IPS DF 19.7 (cell line): Measurements from ENCODE around the gene MXRA5.
"Not testable (repeated sequence)": the region's sequence is repeated elsewhere in the genome, so short reads cannot be mapped to it uniquely, and the experiment has no call there.

Source experiments
- DNase-seq: peaks from one replicate; pipeline ENCODE4 v3.0.0-alpha.2; 2013; ENCODE audit warnings: low read depth, low spot score

Gene MXRA5, protein sequence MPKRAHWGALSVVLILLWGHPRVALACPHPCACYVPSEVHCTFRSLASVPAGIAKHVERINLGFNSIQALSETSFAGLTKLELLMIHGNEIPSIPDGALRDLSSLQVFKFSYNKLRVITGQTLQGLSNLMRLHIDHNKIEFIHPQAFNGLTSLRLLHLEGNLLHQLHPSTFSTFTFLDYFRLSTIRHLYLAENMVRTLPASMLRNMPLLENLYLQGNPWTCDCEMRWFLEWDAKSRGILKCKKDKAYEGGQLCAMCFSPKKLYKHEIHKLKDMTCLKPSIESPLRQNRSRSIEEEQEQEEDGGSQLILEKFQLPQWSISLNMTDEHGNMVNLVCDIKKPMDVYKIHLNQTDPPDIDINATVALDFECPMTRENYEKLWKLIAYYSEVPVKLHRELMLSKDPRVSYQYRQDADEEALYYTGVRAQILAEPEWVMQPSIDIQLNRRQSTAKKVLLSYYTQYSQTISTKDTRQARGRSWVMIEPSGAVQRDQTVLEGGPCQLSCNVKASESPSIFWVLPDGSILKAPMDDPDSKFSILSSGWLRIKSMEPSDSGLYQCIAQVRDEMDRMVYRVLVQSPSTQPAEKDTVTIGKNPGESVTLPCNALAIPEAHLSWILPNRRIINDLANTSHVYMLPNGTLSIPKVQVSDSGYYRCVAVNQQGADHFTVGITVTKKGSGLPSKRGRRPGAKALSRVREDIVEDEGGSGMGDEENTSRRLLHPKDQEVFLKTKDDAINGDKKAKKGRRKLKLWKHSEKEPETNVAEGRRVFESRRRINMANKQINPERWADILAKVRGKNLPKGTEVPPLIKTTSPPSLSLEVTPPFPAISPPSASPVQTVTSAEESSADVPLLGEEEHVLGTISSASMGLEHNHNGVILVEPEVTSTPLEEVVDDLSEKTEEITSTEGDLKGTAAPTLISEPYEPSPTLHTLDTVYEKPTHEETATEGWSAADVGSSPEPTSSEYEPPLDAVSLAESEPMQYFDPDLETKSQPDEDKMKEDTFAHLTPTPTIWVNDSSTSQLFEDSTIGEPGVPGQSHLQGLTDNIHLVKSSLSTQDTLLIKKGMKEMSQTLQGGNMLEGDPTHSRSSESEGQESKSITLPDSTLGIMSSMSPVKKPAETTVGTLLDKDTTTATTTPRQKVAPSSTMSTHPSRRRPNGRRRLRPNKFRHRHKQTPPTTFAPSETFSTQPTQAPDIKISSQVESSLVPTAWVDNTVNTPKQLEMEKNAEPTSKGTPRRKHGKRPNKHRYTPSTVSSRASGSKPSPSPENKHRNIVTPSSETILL (N-terminal part only)

DNA sequence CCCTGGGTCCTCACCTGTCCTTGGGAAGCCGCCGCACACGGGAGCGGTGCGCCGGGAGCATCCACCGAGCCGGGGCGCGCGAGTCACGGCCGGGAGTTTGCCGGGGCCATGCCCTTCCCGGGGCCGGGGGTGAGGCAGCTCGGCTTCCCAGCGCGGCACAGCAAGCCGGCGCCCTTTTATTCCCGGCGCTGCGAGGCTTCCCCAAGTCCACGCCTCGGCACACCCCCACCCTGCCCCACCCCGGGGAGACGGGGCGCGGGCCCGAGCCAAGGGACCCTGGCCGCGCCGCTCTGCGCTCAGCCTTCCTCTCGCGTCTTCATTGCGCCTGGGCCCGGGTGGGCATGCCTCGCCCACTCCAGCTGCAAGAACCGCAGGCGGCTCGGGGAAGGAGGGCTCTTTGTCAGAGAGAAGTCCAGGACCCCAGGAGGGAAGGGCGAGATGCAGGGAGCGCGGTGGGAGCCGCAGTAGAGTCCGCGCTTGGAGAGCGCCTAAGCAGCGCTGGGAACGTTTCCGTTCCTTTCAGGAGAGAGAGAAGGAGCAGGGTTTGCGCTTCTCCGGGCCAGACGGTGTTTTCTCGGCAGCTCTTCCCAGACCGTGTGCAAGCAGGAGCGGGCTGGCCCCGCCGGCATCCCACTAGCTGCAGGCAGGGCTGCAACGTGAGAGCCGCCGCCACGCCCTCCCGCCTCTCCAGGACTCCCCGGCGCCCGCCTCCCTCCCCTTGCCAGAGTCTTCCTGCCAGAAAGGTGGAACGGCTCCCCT, at the start of gene MXRA5:
TSS of gene MXRA5 (minus strand) at position 152 of the 759 bp plus-strand sequence. CDS start 2,819 bp downstream, outside the sequence.
- no peak for DNase-seq

DNA sequence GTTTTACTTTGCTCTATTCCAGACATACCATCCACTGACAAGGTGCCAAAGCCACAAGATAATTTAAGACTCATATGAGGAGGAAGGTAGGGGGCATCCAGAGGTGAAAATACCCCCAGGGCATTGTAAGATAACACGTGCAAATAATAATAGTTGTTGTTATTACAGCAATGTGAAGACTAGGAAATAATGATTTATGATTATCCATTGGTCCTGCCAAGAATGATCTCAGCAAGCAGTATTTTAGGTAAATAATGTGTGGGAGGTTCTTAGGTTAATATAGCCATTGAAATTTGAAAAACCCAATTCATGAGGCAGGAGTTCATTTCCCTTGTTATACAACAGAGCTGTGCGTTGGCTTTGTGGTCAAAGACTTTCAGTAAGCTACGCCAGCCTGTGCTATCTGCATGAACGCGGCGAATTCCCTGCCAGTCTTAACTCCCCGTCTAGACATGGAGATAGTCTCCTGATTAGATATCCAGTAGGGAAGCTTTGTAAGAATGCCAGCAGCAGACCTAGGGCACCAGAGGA, 47.2 kb upstream of the MXRA5 start:
- no peak for DNase-seq

DNA sequence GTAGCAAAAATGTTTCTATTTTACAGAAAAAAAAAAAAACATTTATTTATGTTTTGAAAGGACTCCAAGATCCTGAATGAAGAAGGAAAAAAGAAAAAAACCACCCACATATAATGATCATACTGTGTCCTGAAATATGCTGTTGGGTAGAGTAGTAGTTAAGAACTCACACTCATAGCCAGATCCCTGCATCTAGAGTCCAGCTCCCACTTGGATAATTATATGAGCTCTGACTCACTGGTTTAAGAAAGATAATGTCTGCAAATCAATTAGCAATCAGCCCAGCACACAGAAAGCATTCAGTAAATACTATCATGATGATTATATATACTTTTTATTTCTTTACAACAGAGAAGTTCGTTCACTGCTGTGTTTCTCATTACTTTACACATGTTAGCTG, 46.7 kb upstream of the MXRA5 start:
- no peak for DNase-seq

DNA sequence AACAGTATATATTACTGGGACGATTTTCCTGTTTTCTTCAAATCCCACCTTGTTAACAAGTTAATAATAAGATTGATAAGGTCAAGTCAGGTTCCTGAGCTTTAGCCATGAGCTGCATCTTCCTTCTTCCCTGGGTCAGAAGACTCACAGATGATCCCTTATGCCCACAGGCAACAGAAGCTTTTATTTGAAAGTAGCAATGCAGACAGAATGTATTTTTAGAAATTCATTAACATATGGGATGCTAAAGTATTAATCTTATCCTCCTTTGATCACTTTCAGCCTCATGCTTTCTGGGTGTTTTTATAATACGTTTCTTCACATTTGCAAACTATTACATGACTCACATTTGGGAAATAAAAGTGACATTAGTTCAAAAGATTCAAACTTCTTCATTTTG, 42.0 kb upstream of the MXRA5 start:
- DNase-seq: no peak

DNA sequence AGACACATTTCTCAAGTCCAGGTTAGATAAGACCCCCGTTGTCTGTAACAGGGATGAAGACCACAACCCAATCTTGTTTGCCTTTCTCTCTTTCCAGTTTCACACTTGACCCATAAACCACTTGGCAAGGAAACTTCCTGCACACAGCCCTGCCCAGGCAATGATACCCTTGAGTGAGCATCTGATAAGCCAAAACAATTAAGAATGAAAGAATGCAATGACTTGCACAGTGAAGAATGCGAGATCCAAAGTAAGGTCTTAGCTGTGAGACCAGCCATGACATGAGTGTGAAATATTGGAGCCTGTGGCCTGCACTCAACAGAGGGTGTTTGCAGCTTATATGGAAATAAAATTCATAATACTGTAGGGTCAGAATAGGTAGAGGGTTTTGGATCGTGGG, 37.9 kb upstream of the MXRA5 start:
- no peak for DNase-seq

DNA sequence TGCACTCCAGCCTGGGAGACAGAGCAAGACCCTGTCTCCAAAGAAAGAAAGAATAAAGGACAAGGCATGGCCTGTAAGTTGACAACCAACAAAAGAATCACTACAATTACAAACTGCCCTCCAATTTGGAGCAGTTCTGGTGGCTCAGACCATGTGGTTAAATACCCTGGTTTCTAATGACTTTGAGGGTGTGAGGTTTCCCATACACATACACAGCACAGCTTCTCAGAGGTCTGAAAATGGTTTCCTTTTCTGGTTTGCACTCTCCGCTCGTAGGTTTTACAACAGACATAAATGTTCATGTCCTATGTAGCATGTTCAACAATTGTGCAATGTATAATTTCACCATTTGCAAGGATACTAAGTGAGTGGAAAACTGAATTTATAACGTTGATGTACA, 34.2 kb upstream of the MXRA5 start:
- DNase-seq: no peak

DNA sequence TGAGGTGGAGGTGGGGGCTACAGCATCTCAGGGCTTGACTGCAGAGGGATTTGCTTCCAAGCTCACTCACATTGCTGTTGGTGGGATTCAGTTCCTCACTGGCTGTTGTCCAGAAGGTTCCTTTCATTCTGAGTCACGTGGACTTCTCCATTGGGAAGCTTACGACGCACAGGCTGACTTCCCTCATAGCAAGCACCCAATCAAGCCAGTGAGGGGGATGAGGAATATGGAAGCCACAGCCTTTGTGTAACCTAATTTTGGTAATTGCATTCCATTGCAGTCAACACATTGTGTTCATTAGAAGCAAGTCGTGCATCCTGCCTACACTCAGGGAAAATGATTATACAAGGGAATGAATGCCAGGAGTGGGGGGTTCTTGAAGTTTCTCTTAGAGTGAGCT, 32.7 kb upstream of the MXRA5 start:
- DNase-seq: no peak

DNA sequence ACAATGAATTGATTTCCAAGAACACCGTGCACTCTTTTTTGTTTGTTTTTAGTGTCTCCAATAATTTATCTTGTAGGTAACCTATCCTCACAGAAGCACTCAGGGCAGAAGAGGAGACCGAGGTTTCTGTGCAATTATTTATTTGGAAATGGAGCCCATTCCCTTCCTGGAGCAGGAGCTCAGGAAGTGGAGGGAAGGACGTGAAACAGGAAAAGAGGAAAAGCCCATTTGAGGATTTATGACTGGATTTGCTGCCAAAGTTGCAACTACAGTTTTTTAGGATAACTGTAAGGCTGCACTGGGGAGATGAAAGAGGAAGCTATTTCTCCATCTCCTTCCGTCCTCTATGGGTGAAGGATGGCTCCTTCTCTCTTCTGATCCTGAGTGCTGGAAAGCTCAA, 31.7 kb upstream of the MXRA5 start:
- no peak for DNase-seq

DNA sequence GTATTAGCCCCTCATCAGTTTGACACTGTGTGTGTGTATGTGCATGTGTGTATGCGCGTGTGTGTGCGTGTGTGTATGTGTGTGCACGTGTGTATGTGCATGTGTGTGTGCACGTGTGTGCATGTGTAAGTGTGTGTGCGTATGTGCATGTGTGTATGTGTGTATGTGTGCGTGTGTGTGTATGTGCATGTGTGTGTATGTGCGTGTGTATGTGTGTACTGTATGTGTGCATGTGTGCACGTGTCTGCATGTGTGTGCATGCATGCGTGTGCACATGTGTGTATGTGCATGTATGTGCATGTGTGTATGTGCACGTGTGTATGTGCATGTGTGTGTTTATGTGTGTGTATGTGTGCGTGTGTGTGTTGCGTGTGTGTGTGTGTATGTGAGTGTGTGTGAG, 31.1 kb upstream of the MXRA5 start:
- no peak for DNase-seq

DNA sequence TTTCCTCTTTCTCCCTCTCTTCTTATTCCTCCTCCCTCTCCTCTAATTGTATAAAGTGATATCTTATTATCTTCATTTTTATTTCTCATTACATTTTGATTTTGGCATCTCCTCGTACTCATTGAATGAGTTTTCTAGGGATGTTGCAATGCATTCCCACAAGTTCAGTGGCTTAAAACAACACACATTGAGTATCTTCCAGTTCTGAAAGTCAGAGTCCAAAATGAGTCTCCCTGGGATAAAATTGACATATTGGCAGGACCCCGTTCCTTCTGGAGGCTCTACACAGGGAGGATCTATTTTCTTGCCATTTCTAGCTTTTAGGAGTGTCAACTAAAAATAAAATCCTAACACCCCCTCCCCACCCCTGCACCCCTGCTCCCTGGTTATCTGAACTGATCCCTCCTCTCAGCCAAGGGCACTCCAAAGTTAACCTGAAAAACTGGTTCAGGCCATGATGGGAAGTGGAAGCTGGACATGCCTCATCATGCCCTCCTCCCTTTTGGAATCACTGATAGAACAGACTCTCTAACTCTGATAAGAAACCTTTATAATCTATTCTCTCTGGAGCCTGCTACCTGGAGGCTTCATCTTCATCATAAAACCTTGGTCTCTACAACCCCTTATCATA, 29.5 kb upstream of the MXRA5 start:
- DNase-seq: not testable (repeated sequence)

DNA sequence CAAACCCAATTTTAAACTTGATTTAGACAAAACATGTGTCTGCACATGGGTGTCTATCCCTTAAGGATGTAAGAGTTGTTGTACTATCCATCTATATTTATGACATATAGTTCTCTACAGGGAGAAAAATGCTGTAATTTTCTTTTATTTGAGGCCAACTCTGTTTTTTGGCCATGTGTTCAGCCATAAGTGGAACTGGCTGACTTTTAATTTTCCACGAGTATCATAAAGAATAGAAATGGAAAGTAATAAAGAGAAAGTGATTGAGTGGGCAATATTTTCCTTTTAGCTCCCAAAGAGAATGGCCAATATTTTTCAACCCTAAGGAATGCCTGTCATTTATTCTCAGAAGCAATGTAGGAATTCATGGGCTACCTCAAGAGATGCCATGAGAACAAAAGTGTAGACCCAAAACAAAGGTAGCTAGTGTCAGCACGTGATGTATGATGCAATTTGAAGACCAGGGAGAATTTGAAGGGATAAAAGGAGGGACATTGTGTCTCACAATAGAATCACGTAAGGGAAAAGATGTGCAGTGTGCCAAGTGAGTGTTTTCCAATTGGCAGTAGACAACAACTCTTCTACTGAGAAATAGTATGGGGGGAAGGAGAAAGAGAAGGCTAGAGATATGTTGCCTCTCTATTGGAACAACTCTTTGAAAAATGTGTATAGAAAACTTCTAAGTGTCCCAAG, 27.8 kb upstream of the MXRA5 start:
- DNase-seq: no peak

DNA sequence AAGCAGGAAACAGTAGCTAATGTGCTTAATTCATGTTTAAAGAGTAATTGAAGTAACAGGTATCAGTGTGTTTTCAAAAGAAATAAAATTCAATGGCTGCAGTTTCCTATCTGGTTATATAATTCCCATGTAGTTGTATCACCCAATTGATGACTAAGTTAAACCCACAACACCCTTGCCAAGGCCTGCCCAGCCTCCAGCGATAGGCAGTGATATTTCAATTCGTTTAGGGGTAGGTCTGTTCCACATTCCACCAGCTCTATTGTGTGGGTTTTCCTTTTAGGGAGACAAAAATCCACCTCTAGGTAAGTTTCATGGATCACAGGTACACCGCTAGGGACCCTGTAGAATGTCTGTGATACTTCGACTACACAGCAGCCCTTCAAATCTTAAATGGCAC, 24.7 kb upstream of the MXRA5 start:
- no peak for DNase-seq

DNA sequence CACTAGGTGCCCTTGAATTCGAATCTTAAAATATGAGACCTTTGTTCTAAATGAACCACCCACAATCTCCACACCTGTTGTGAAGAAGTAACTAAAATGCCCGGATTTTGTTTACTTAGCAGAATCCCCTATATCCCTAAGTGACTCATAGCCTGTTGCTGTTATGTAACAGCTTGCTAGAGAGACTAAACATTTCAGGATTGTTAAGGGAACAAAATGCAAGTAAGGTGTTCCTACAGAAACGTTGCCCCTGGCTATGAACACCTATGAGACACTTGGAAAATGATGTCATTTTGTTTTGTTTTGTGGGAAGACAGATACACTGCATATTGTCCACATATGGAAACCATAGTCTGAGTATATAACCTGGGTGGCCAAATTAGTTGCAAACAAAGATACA, 24.2 kb upstream of the MXRA5 start:
- no peak for DNase-seq

DNA sequence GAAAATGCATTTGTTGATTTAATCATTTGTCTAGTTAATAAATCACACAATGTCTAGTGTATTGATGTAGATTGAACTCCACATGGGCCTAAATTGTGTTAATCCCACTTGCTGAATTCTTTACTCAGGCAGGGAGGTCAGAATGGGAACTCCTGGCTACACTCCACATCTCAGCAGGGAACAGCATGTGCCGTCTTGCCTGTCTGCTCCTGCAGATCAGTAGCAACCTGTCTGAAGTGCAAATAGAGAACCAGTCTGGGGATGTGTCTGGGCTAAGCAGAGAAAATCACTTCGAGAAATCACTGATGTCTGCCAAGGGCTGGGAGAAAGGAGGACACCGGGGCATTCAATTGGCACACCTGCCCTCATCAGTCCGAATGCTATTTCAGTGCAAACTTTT, 16.5 kb upstream of the MXRA5 start:
- DNase-seq: no peak

DNA sequence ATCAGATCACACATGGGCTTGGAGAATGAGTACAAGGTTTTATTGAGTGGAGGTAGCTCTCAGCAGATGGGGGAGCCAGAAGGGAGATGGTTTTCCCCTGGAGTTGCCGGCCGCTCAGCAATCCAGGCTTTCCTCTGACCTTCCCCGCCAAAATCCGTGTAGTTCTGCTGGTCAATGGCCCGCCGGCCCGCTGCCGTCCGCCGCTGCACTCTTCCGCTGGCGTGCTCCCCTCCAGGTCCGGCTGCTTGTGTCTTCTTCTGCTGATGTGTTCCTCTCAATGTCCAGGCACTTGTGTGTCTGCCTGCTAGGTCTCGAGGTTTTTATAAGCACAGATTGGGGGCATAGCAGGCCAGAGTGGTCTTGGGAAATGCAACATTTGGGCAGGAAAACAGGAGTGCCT, 14.4 kb upstream of the MXRA5 start:
- no peak for DNase-seq

DNA sequence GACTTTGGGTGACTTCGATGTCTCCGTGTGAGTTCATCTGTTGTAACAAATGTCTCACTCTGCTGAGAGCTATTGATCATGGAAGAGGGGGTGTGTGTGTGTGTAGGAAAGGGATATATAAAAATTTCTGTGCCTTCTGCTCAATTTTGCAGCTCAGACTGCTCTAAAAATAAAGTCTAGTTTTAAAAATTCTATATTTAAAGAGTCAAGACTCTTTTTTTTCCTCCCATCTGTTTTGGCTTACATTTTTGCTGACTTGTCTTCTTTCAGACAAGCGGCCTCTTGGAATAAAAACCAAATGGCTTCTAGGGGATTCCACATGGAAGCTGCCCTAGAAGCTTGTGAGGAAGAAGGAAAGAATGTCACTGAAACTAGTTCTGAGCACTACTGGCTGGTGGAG, 6.3 kb upstream of the MXRA5 start:
- not testable (repeated sequence) for DNase-seq

DNA sequence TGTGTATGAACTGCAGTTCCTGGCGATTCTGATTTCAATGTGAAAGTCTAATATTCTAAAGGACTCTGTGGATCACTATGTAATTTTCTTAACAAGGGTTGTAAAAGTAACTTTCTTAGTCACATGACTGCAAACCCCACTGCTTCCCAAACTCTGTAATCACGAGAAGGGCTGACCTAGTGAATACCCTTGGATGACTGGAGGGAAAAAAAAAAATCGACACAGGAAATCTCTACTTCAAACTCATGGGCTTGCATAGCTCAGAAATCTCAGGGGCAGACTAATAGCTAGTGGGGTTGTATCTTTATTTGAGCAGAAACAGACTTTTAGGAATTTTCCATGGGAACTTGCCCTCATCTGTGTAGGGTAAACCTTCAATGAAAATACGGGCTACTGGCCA, 4.8 kb upstream of the MXRA5 start:
- DNase-seq: no peak

DNA sequence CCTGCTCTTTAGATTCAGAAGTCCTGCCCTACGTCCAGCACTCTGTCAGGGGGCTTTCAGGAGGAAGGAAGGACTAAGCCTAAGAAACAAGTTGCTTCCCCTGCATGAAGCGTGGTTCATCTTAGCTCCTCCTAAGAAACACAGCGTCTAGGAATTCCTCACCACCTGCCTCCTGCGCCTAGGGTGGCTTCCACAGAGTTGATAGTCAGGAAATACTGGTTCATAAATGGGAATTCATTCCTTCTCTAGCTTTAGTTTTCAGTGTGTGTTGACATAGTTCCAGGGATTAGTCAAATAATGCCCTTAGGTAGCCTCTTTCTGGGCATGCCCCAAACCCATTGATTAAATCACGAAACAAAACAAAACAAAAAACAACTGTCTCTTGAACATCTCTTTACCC, 1.7 kb upstream of the MXRA5 start:
- no peak for DNase-seq

DNA sequence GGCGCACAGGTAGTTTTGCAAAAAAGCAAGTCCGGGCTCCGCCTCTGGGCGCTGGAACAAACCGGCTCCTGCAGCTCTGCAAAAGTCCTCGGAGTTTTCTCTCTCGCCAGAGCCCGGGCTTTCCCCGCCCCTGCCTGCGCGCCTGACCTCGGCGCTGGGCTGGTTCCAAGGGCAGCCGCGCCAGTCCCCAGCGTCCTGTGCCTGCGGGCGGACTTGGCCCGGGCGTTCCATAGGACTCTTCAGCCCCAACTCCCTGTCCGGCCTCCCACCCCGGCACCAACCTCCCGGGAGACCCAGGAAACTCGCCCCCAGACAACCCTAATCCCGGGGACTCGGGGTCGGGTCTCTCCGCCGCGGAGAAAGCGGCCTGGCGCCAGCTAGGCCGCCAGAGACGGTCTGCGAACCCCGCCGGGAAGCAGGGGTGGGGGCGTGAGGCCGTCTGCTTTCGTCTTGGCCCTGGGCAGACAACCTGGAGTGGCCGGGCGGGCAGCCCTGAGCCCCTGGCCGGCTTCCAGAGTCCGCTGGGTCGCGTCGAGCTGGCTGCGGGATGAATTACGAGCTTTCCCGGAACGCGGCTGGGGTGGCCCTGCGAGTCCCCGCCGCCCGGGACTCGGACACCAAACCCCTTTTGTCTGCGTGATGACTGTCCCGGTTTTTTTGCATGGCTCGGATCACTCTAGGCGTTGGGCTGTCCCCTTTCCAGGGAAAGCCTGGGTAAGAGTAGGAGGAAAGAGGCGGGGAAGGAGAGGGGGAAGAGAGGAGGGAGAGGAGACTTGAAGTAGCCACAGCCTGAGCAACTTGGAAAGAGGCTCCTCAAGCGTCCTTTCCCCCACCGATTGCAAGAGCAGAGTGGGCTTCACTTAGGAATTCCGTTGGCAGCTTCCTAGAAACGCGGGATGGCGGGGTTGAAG, 916 bp downstream of the MXRA5 start:
- DNase-seq: no peak
